ENCODE data around the gene MAPK4. TPM values are rescaled to one million over a fixed set of nuclear protein-coding genes. Genes with fewer than 3 reads are reported as not detected.

The MAPK4 gene
- total RNA-seq, 3 donors from 2014 or later: not detected

GRCh38 chr18:50729986-50730385, 170.1 kb downstream of the MAPK4 start:
- DNase-seq: no peak
- Mint-ChIP-seq H3K36me3 (ENCODE audit: insufficient read depth) (no peaks in the 10 kb centered on the region), H3K4me1 (ENCODE audit: low read depth) (no peaks in the 10 kb centered on the region), H3K4me3 (no peak overlapping the region), H3K27me3 (ENCODE audit: low read depth) (peaks cover 5% of the 10 kb centered on the region), H3K9me3 (no peaks in the 10 kb centered on the region)
- no peak for ATAC-seq

- H3K4me3 Mint-ChIP-seq: no peak overlapping the region
- peaks cover 6% of the 10 kb centered on the region for H3K27me3 Mint-ChIP-seq (ENCODE audit: low read depth)
- no peaks in the 10 kb centered on the region for H3K4me1 Mint-ChIP-seq (ENCODE audit: low read depth)
- DNase-seq: no peak
- ATAC-seq: no peak
- no peaks in the 10 kb centered on the region for H3K36me3 Mint-ChIP-seq (ENCODE audit: insufficient read depth)
- H3K9me3 Mint-ChIP-seq: no peaks in the 10 kb centered on the region
These were observed 174.5 kb downstream of the MAPK4 start for GRCh38 chr18:50734342-50734741.

- ATAC-seq: no peak
- no peak for DNase-seq
- Mint-ChIP-seq H3K4me3 (no peak overlapping the region), H3K4me1 (ENCODE audit: low read depth) (no peaks in the 10 kb centered on the region), H3K36me3 (ENCODE audit: insufficient read depth) (no peaks in the 10 kb centered on the region), H3K27me3 (ENCODE audit: low read depth) (peaks cover 6% of the 10 kb centered on the region), H3K9me3 (no peaks in the 10 kb centered on the region)
These were observed 175.0 kb downstream of the MAPK4 start for GRCh38 chr18:50734886-50735285.

GRCh38 chr18:50737127-50737526, 177.2 kb downstream of the MAPK4 start:
- H3K27me3 Mint-ChIP-seq (ENCODE audit: low read depth): peaks cover 4% of the 10 kb centered on the region
- H3K4me3 Mint-ChIP-seq: no peak overlapping the region
- H3K4me1 Mint-ChIP-seq (ENCODE audit: low read depth): no peaks in the 10 kb centered on the region
- H3K36me3 Mint-ChIP-seq (ENCODE audit: insufficient read depth): no peaks in the 10 kb centered on the region
- DNase-seq: no peak
- no peak for ATAC-seq
- no peaks in the 10 kb centered on the region for H3K9me3 Mint-ChIP-seq

GRCh38 chr18:50738098-50738757, 178.3 kb downstream of the MAPK4 start:
- H3K36me3 Mint-ChIP-seq (ENCODE audit: insufficient read depth): no peaks in the 10 kb centered on the region
- DNase-seq: no peak
- ATAC-seq: no peak
- H3K4me1 Mint-ChIP-seq (ENCODE audit: low read depth): no peaks in the 10 kb centered on the region
- H3K9me3 Mint-ChIP-seq: no peaks in the 10 kb centered on the region
- no peak overlapping the region for H3K4me3 Mint-ChIP-seq
- H3K27me3 Mint-ChIP-seq (ENCODE audit: low read depth): peaks cover 4% of the 10 kb centered on the region

DNA sequence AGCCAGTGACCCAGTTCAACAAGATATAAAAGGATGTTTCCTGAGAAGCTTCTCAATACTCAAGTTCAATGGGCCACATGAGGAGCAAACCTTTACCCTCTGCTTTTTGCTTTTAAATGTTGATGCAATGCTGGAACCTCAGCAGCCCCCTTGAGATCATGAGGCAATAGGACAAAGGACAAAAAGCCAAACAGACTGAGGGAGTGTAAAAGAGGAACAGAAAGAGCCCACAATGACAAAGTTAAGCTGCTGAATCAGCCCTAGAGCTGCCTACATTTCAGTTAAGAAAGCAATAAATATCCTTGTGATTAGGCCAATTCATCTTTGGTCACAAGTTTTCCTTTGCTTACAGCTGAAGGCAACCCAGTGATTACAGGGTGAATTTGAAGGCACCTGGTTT, 183.1 kb downstream of the MAPK4 start:
- Mint-ChIP-seq H3K9me3 (no peaks in the 10 kb centered on the region), H3K4me1 (ENCODE audit: low read depth) (no peaks in the 10 kb centered on the region), H3K4me3 (no peak overlapping the region), H3K27me3 (ENCODE audit: low read depth) (peaks cover 4% of the 10 kb centered on the region), H3K36me3 (ENCODE audit: insufficient read depth) (no peaks in the 10 kb centered on the region)
- ATAC-seq: no peak
- DNase-seq: no peak

- no peaks in the 10 kb centered on the region for H3K4me1 Mint-ChIP-seq (ENCODE audit: low read depth)
- no peaks in the 10 kb centered on the region for H3K9me3 Mint-ChIP-seq
- H3K36me3 Mint-ChIP-seq (ENCODE audit: insufficient read depth): no peaks in the 10 kb centered on the region
- no peak for ATAC-seq
- H3K4me3 Mint-ChIP-seq: no peak overlapping the region
- no peak for DNase-seq
- peaks cover 6% of the 10 kb centered on the region for H3K27me3 Mint-ChIP-seq (ENCODE audit: low read depth)
These were observed 184.4 kb downstream of the MAPK4 start for GRCh38 chr18:50744253-50744652.

- ATAC-seq: no peak
These were observed 186.1 kb downstream of the MAPK4 start for GRCh38 chr18:50745945-50746344.

DNA sequence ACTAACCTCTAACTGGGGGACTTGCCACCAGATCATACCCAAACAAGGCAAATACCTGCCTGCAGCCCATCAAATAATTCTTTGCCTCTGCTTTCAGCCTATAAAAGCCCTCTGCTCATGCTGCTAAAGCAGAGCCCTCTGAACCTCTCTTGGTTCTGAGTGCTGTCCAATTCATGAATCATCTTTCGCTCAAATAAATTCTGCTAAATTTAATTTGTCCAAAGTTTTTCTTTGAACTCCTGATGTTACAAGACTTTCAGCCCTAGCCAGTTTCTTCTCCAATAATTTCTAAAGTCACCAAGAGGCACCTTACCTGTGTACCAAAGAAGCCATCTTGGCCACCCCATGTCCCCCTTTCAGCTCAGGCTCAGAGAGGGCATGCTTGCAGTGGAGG, 188.0 kb downstream of the MAPK4 start:
- H3K9me3 Mint-ChIP-seq: no peaks in the 10 kb centered on the region
- no peak for ATAC-seq
- peaks cover 30% of the 10 kb centered on the region for H3K27me3 Mint-ChIP-seq (ENCODE audit: low read depth)
- no peaks in the 10 kb centered on the region for H3K4me1 Mint-ChIP-seq (ENCODE audit: low read depth)
- no peaks in the 10 kb centered on the region for H3K36me3 Mint-ChIP-seq (ENCODE audit: insufficient read depth)
- no peak overlapping the region for H3K4me3 Mint-ChIP-seq
- DNase-seq: no peak

More at GRCh38 chr18:50745945-50746344, 186.1 kb downstream of the MAPK4 start:
- Mint-ChIP-seq H3K36me3 (ENCODE audit: insufficient read depth) (no peaks in the 10 kb centered on the region), H3K4me1 (ENCODE audit: low read depth) (no peaks in the 10 kb centered on the region), H3K27me3 (ENCODE audit: low read depth) (peaks cover 19% of the 10 kb centered on the region), H3K4me3 (no peak overlapping the region), H3K9me3 (no peaks in the 10 kb centered on the region)
- no peak for DNase-seq

GRCh38 chr18:50748243-50749229, 188.6 kb downstream of the MAPK4 start:
- Mint-ChIP-seq H3K27me3 (ENCODE audit: low read depth) (peaks cover 30% of the 10 kb centered on the region), H3K4me1 (ENCODE audit: low read depth) (no peaks in the 10 kb centered on the region), H3K36me3 (ENCODE audit: insufficient read depth) (no peaks in the 10 kb centered on the region), H3K4me3 (no peak overlapping the region), H3K9me3 (no peaks in the 10 kb centered on the region)
- DNase-seq (no peak), ATAC-seq (no peak)

DNA sequence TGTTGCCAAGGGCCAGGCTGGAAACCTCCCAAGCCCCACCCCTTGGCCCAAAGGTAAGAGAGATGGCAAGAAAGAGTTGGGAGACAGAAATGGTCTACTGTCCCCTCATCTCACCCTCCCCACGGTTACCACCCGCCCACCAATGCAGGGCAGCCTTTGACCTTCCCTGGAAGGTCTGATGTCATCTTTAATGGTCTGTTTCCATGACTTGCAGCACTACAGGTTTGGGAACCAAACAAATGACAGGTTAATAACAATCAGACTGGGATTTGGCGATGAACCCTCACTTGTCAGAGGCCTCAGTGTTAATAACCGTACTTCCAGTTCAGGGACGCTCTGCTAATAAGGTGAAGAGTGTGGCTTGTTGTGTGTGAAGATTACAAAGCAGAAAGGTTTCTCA, 189.5 kb downstream of the MAPK4 start:
- DNase-seq (no peak), ATAC-seq (no peak)
- H3K4me3 Mint-ChIP-seq: no peak overlapping the region
- H3K27me3 Mint-ChIP-seq (ENCODE audit: low read depth): peaks cover 31% of the 10 kb centered on the region
- no peaks in the 10 kb centered on the region for H3K4me1 Mint-ChIP-seq (ENCODE audit: low read depth)
- no peaks in the 10 kb centered on the region for H3K36me3 Mint-ChIP-seq (ENCODE audit: insufficient read depth)
- H3K9me3 Mint-ChIP-seq: no peaks in the 10 kb centered on the region

GRCh38 chr18:50749945-50750344, 190.1 kb downstream of the MAPK4 start:
- Mint-ChIP-seq H3K4me1 (ENCODE audit: low read depth) (no peaks in the 10 kb centered on the region), H3K27me3 (ENCODE audit: low read depth) (peaks cover 31% of the 10 kb centered on the region), H3K36me3 (ENCODE audit: insufficient read depth) (no peaks in the 10 kb centered on the region), H3K9me3 (no peaks in the 10 kb centered on the region), H3K4me3 (no peak overlapping the region)
- no peak for ATAC-seq
- DNase-seq: no peak

DNA sequence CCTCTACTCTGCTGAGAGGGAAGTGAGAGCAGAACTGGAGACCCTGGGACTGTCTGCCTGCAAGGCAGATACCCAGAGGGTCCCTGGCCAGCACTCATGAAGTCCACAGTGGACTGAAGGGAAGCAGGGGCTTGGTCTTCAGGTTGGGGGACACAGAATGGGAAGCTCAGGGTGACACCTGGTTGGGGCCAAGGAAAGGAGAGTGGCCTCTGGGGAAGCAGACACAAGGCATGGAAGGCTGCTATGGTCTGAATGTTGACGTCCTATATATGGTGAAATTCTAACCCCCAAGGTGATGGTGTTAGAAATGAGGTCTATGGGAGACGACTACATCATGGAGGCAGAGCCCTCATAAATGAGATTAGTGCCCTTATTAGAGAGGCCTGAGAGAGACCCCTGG, 190.7 kb downstream of the MAPK4 start:
- ATAC-seq (no peak), DNase-seq (no peak)
- Mint-ChIP-seq H3K36me3 (ENCODE audit: insufficient read depth) (no peaks in the 10 kb centered on the region), H3K4me3 (no peak overlapping the region), H3K9me3 (no peaks in the 10 kb centered on the region), H3K4me1 (ENCODE audit: low read depth) (no peaks in the 10 kb centered on the region), H3K27me3 (ENCODE audit: low read depth) (peaks cover 34% of the 10 kb centered on the region)

DNA sequence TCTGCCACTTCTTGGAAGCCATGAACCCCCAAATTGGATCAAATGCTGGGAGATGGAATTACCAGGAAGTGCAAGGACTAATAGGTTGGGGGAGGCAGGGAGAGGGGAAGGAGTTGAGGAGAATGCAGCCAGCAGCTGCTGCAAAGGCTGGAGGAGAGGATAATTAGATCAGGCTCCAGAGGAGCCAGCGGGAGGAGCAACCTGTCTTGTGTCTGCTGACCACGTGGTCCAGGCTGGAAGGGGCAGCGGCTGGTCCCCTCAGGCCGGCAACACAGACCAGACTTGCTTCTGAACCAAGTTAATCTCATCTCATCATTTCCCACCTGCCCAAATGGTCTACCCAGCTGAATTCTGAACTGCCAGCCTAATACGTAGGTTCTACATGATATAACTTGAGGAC, 191.6 kb downstream of the MAPK4 start:
- H3K36me3 Mint-ChIP-seq (ENCODE audit: insufficient read depth): no peaks in the 10 kb centered on the region
- H3K27me3 Mint-ChIP-seq (ENCODE audit: low read depth): peaks cover 34% of the 10 kb centered on the region
- ATAC-seq (no peak), DNase-seq (no peak)
- no peaks in the 10 kb centered on the region for H3K4me1 Mint-ChIP-seq (ENCODE audit: low read depth)
- no peaks in the 10 kb centered on the region for H3K9me3 Mint-ChIP-seq
- H3K4me3 Mint-ChIP-seq: no peak overlapping the region

GRCh38 chr18:50751947-50752346, 192.1 kb downstream of the MAPK4 start:
- no peak overlapping the region for H3K4me3 Mint-ChIP-seq
- no peaks in the 10 kb centered on the region for H3K4me1 Mint-ChIP-seq (ENCODE audit: low read depth)
- DNase-seq: no peak
- no peaks in the 10 kb centered on the region for H3K36me3 Mint-ChIP-seq (ENCODE audit: insufficient read depth)
- H3K9me3 Mint-ChIP-seq: no peaks in the 10 kb centered on the region
- peaks cover 36% of the 10 kb centered on the region for H3K27me3 Mint-ChIP-seq (ENCODE audit: low read depth)
- ATAC-seq: no peak
